IPS DF 4.7 (cell line): Measurements from ENCODE around the gene HELT.
A peak's percentile ranks its signal among the peaks of the same experiment; 100 is the strongest.
"Not testable (repeated sequence)": the region's sequence is repeated elsewhere in the genome, so short reads cannot be mapped to it uniquely, and the experiment has no call there.

ENCODE experiments used
- DNase-seq: peaks from one replicate; pipeline ENCODE4 v3.0.0-alpha.2; 2013; ENCODE audit warnings: low spot score; ENCODE audit errors: extremely low read depth

HELT gene, protein sequence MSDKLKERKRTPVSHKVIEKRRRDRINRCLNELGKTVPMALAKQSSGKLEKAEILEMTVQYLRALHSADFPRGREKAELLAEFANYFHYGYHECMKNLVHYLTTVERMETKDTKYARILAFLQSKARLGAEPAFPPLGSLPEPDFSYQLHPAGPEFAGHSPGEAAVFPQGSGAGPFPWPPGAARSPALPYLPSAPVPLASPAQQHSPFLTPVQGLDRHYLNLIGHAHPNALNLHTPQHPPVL

DNA sequence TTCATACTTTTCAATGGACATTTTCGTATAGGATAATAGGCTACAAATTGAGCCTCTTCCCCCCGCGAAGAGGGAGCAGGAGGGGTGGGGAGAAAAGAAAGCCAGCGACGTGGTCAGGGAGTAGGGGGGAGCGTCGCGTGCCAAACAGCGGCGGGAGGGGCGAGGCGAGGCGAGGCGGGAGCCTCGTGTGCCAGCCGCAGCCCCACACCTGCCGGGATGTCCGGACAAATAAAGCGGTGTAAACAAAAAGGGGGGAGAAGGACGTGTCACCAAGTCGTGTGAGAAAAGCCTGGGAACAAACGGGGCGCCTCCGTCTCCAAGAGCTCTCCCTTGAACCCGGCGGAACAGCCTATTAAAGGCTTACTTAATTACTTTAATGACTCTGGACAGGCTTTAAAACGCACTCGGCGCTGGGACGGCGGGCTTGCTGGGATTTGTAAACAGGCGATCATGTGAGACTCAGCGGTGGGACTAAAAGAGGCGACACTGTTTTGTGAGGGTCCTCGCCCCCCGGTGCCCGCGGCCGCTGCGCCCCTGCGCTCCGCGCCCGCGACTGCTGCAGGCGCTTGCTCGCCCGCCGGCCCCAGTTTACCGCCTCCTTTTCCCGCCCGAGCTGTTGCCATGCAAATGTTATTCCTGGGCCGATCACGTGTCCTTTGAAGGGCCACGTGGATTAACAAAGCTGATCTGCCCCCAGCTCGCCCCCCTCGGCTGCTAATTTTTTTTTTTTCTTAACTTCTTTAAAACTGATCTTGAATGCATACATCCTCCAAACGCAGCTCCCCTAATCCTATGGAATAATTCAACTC lies at the start of gene HELT:
Gene HELT (plus strand): TSS at position 527 of the 809 bp plus-strand sequence. CDS start 439 bp downstream, outside the sequence.
- no peak for DNase-seq

DNA sequence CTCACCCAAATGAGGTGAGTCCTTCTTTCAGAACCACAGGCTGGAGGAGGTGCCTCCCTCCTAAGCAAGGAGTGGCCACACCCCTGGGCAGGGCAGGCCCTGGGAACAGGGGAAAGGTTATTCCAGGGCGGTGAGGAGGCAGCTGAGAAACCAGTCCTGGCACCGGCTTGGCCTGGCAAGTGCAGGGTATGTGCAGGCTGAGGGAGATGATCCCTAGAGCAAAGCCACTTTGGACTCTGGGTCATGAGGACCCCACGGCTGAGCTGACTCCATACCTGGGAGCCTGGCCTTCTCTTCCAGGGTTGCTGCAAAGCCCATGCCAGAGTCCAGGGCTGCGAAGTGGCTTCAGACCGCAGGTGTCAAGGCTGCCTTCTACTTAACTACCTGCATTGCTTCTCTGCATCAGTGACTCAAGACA lies 49.5 kb upstream of the HELT start:
- no peak for DNase-seq

DNA sequence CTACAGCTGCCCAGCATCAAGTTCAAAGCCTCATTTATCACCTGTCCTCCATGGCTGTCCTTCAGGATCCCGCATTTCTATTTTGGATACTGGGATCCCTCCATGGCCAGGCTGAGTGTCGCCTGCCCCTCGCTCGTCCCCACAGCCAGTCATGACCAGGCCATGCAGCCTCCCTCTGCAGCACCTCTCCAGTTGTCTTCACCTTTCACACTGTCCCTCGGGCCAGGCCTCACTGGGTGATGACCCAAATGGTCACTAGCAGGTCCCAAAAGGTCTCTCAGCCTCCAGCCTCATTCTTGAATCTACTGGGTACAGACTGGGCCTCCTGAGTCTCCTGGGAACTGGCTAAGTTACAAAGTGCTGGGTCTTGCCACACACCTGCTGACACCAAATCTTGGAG lies 48.7 kb upstream of the HELT start:
- no peak for DNase-seq

DNA sequence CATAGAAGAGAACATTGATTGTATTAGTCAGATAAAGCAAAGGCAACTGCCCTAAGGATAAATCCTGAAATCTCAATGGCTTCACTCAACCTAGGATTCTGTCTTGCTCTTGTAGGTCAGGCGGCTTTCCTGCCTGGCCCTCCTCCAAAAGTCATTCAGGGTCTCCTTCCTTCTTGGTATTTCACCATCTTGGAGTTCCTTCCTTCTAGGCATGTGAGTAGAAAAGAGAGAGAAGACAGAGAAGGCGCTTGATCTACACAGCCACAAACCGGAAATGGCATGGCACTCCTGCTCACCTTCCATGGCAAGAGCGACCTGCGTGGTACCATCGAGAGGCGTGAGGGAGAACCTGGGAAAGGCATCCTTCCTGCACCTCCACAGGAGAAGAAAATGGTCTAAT lies 45.3 kb upstream of the HELT start:
- no peak for DNase-seq

DNA sequence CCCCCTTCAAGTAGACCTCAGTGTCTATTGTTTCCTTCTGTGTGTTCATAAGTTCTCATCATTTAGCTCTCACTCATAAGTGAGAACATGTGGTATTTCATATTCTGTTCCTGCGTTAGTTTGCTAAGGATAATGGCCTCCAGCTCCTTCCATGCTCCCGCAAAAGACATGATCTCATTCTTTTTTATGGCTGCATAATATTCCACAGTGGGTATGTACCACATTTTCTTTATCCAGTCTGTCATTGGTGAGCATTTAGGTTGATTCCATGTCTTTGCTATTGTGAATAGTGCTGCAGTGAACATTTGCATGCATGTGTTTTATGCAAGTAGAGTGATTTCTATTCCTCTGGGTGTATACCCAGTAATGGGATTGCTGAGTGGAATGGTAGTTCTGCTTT lies 41.9 kb upstream of the HELT start:
- not testable (repeated sequence) for DNase-seq

DNA sequence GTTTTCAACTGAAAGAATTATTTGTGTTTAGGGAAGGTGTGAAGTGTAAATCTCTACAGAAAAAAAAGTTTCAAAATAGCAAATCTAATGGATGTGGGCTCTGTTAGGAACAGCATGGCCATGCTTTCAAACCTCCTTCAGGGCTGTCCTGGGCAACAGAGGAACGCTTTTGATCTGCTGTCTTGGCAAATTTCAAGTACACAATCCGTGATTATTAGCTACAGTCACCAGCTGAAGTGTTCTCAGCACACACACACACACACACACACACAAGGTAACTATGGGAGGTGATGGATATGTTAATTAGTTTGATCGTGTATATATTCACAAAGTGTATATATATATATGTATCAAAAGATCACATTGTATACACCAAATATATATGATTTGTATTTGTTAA lies 40.5 kb upstream of the HELT start:
- DNase-seq, result no peak

DNA sequence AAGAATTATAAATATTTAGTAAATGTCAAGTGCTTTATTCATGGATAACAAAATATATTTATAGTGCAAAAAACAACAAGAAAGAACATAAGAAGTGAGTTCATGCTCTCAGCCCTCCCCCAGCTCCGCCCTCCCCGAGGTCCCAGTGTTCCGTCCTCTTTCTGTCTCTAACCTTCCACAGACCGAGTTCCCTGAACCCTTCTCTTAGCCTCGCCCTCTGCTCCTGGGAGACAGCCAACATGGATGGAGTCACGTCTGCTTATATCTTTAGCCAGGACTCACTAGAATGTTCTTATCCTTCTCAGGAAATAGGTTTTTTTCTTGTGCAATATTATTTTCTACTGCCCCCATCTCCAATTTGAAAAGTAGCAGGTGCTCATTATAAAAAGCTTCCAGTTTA lies 40.1 kb upstream of the HELT start:
- no peak for DNase-seq

DNA sequence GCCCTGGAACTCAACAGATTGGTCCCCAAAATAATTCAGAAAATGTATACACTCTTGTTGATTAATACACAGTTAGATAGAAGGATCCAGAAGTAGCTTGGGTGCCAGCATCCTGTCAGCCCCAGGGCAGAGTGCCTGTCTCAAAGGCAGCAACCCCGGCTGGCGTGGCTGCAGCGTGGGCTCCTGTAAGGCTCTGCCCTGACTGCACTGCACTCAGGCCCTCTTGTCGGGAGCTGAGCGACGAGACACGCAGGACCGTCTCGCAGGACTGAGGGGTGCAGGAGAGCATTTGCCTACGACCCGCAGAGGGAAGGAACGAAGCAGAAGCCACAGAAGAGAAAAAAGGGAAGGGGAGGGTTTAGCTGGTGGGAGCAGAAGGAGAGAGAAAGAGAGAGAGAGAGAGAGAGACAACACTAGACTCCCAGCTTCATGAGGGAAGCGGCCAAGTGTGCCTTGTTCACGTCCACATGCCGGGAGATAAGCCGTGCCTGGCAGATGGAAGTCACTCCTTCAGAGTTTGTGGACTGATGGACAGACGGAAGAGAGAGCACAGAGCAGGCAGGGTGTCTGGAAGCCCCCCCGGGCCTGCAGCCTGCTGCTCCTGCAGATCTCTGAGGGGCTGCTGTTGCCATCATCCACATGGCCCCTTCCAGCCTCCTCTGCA lies 38.7 kb upstream of the HELT start:
- no peak for DNase-seq

DNA sequence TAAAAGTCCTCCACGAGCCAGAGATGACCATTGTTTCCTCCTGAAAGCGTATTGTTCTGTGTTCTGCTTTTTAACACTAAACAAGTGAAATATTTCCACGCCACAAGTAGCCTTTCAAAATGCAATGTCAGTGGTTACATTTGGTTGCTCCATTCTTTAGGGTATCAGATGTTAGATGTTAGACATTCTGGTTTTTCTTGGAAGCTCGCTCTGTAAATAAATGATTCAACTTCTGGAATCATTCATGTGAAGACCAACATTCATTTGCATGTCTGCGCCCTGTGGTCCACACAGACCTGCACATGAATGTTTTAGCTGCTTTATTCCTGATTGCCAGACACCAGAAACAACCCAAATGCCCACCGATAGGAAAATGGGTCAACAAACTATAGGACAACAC lies 38.0 kb upstream of the HELT start:
- no peak for DNase-seq

DNA sequence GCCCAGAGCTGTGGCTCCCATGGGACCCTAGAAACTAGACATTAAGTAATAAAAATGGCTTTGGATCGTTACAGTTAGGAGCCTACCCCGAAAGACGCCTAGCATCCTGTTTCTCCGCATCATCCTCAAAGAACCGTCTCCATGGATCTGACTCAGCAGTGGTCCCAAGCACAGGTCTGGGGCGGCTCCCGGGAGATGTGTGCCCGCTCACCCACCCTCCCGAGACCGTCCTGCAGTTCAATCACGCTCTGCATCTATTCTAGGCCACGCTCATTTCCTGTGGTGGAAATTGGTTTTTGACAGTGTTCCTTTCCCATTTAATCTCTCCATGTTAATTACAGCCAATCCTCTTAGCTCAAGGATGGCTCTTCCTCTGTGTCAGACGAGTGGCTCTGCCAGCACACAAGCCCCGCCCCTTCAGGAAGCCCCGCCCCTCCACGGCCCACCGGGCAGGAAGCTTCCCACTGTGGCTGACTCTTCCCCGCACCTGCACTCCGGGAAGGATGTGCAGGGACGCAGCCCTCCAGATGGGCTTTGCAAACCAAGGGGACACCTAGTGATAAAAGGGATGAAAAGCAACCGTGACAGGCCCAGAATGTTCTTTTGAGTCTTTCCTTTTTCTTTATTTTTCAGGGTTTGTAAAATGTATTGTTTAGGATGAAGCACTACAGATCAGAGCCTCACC lies 34.5 kb upstream of the HELT start:
- peak; percentile 53 for DNase-seq

DNA sequence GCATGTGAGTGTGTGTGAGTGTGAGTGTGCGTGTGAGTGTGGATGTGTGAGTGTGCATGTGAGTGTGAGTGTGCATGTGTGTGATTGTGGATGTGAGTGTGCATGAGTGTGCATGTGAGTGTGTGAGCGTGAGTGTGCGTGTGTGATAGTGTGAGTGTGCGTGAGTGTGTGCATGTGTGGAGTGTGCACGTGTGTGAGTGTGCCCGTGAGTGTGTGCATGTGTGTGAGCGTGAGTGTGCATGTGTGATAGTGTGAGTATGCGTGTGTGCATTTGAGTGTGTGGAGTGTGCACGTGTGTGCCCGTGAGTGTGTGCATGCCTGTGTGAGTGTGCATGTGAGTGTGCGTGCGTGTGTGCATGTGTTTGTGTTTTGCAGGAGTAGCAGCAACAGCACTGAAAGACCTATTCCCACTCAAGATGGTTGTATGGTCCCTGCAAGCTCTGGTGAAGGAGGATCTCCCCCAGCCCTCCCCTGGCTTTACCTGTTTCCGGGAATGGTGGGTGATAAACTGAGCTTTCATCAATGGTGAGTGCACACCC lies 30.7 kb upstream of the HELT start:
- no peak for DNase-seq

DNA sequence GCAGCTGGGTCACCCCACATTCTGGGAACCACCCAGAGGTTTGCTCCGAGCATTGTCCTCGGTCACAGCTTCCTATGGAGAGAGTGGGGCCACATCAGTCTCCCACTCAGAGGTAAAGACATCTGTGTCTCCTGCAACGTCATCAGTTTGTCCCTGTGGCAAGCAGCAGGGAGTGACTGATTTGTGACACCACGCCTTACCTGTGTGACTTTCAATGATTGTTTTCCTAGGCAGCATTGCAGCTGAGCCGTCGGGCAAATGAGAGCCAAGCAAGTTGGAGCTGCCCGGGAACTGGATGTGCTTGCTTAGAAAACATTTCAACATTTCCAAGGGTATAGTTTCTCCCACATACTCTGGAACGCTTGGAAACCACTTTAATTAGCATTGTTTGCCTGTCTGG lies 29.7 kb upstream of the HELT start:
- DNase-seq, result no peak

DNA sequence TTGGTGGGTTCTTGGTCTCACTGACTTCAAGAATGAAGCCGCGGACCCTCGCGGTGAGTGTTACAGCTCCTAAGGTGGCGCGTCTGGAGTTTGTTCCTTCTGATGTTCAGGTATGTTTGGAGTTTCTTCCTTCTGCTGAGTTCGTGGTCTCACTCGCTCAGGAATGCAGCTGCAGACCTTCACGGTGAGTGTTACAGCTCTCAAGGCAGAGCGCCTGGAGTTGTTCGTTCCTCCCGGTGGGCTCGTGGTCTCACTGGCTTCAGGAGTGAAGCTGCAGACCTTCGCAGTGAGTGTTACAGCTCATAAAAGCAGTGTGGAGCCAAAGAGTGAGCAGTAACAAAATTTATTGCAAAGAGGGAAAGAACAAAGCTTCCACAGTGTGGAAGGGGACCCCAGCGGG lies 29.0 kb upstream of the HELT start:
- DNase-seq, result not testable (repeated sequence)

DNA sequence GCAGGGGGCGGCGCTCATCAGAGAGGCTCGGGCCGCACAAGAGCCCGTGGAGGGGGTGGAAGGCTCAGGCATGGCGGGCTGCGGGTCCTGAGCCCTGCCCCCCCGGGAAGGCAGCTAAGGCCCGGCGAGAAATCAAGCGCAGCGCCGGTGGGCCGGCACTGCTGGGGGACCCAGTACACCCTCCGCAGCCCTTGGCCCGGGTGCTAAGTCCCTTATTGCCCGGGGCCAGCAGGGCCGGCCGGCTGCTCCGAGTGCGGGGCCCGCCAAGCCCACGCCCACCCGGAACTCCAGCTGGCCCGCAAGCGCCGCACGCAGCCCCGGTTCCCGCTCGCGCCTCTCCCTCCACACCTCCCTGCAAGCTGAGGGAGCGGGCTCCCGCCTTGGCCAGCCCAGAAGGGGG lies 28.2 kb upstream of the HELT start:
- DNase-seq, result not testable (repeated sequence)

DNA sequence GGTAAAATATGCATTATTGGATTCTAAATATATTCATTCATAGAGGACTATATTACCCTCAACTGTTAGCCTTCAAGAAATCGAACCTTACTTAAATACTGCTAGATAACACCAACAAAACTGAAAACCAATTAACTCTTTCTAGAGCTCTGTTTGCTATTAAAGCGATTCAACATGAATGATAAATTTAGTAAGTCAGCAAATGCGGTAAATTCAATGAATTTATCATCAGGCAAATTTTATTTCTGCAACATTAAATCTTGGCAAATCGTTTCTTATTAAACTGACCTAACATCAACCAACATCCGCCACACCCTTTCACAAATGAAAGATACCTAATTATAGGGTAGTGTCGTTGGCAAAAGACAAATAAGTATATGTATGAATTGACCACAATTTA lies 26.4 kb upstream of the HELT start:
- no peak for DNase-seq

DNA sequence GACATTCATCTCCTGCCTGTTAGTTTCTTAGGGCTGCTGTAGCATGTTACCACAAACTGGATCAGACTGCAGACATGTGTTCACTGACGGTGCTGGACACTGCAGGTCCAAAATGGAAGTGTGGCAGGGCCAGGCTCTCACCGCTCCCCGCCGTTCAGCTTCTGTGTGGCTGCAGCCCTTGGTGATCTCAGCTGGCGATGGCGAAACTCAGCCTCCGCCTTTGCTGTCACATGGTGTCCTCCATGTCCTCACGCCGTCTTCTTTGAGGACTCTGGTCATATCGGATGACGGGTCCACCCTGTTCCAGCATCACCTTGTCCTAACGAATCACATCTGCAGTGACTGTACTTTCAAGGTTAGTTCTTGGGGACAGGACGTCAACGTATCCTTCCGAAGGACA lies 25.9 kb upstream of the HELT start:
- no peak for DNase-seq

DNA sequence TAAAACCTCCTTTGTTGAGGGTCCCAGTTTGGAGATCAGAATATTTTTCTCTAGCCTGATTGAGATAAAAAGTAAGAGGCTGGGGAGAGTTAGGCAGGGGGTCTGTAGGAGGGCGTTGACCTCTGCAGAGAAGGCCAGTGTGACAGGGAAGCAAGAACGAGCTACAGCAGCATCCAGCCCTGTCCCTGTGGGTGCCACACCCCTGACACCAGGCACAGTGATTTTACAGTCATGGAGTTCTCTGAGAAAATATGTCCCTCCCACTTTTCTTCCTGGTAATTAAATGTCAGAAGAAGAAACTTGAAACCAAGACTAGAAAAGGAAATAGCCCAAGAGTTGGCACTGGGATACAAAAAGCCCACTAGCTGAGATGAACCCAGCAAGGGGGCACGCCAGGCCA lies 25.0 kb upstream of the HELT start:
- no peak for DNase-seq

DNA sequence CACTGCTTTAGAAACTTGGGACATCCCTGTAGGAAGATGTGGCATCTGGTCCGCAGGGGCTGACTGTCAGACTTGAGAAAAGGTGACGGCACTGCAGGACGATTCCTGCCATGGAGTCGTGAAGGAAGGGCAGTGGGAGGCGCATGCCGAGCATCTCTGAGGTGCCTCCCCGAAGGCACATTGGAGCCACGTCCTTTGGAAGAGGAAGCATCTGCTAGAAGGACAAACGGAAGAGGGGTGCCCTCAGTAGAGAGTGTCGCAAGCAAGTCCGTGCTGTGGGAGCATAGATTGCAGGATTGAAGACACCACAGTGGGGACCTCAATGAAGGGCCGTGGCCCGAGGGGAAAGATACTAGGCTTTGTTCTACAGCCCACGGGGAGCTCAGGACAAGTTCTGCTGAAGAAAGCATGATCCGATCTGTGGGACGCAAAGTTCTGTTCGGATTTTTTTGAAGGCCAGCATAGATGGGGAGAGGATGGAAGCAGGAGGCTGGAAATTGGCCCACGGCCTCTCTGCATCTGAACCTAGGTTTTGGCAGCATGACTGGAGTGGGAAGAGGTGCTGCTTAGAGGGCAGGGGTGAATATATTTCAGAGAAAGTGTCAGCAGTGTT lies 24.2 kb upstream of the HELT start:
- no peak for DNase-seq

DNA sequence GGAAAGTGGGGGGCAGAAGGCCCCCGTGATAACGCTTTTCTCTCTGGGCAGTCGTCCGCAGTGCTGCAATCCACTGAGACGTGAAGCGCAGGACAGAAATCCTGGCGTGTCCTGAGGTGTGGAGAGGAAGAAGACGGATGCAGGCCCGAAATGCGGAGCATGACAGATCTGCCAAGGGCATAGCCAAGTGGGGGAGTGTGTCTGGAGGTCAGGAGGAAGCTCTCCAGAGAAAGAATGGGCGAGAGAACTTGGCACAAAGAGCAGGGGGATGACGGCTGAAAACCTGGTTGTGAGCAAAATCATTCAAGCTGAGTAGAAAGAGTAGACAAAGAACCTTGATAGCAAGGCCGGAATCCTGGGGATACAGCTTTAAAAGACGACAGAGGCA lies 23.7 kb upstream of the HELT start:
- DNase-seq, result no peak

DNA sequence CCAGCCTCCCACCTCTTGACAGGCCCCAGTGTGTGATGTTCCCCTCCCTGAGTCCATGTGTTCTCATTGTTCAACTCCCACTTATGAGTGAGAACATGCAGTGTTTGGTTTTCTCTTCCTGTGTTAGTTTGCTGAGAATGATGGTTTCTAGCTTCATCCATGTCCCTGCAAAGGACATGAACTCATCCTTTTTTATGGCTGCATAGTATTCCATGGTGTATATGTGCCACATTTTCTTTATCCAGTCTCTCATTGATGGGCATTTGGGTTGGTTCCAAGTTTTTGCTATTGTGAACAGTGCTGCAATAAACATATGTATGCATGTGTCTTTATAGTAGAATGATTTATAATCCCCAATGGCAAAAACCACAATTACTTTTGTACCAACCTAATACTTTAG lies 20.6 kb upstream of the HELT start:
- DNase-seq, result not testable (repeated sequence)

DNA sequence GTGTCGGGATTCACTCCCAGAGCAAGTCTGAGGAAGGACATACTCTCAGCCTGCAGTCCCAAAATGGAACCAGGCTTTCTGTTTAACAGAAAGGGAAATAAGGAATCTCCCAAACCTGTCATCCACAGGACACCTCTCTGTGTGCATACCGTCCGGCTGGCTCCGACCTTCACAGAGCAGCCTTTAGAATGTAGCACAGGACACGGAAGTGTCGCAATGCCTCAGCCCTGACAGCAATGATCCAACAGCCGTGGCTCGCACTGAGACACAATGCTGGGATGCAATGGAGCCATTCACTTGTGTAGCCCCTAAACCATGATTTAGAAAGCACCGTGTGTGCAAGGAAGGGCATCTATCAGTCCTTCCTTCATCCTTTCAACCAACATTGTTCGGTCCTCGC lies 15.5 kb upstream of the HELT start:
- DNase-seq, result no peak
